HepG2 (cell line): ENCODE measurements around the gene CNPY4. TPM values are rescaled to one million over a fixed set of nuclear protein-coding genes. Genes with fewer than 3 reads are reported as not detected.
A peak's percentile ranks its signal among the peaks of the same experiment; 100 is the strongest.

Experiments
- CHD2 ChIP-seq: IDR thresholded peaks from 2 replicates; pipeline ENCODE4 v1.6.1; 2011; ENCODE audit warnings: low read depth, low read length, improper control_type of control experiment
- GMEB2 ChIP-seq: IDR thresholded peaks from 2 replicates; pipeline ENCODE4 v1.6.1; 2016; ENCODE audit warnings: missing biosample characterization, missing genetic modification reagents, low read depth
- JUND ChIP-seq: sonication (generic); formaldehyde crosslinking; IDR thresholded peaks from 2 replicates; pipeline ENCODE4 v1.8.0; 2022; ENCODE audit warnings: mild to moderate bottlenecking, missing genetic modification reagents
- KLF9 ChIP-seq: IDR thresholded peaks from 2 replicates; pipeline ENCODE4 v1.6.1; 2016; ENCODE audit warnings: low read depth
- ONECUT2 ChIP-seq: sonication (generic); formaldehyde crosslinking; IDR thresholded peaks from 2 replicates; pipeline ENCODE4 v1.4.0; 2020; ENCODE audit warnings: missing genetic modification reagents
- REXO4 ChIP-seq: sonication (generic); formaldehyde crosslinking; IDR thresholded peaks from 2 replicates; pipeline ENCODE4 v1.8.0; 2022; ENCODE audit warnings: missing genetic modification reagents, mild to moderate bottlenecking, borderline replicate concordance
- TCF7 ChIP-seq: sonication (generic); IDR thresholded peaks from 2 replicates; pipeline ENCODE4 v1.6.1; 2016; ENCODE audit warnings: antibody characterized with exemption, low read depth
- TOPORS ChIP-seq: sonication (generic); formaldehyde crosslinking; IDR thresholded peaks from 2 replicates; pipeline ENCODE4 v1.8.0; 2023; ENCODE audit warnings: mild to moderate bottlenecking, missing genetic modification reagents
- ZFX ChIP-seq: sonication (generic); formaldehyde crosslinking; IDR thresholded peaks from 2 replicates; pipeline ENCODE4 v1.4.0; 2020; ENCODE audit warnings: mild to moderate bottlenecking, low read depth, missing genetic modification reagents, moderate library complexity
- ZIK1 ChIP-seq: sonication (generic); formaldehyde crosslinking; IDR thresholded peaks from 2 replicates; pipeline ENCODE4 v1.5.0; 2020; ENCODE audit warnings: mild to moderate bottlenecking, low read depth, missing genetic modification reagents, borderline replicate concordance
- ZNF207 ChIP-seq: fragments of 450-650 bp; IDR thresholded peaks from 2 replicates; pipeline ENCODE4 v1.6.1; 2016; ENCODE audit warnings: antibody characterized with exemption, borderline replicate concordance
- ZNF720 ChIP-seq: sonication (generic); formaldehyde crosslinking; IDR thresholded peaks from 2 replicates; pipeline ENCODE4 v1.4.0; 2020; ENCODE audit warnings: missing genetic modification reagents
- ZNF768 ChIP-seq: sonication (generic); formaldehyde crosslinking; IDR thresholded peaks from 2 replicates; pipeline ENCODE4 v1.4.0; 2020; ENCODE audit warnings: missing genetic modification reagents
- polyA plus RNA-seq, 8 experiments: library from polyadenylated mRNA; depleted of rRNA in 3 of 8; stranded (reverse) in 7 of 8; unstranded in 1 of 8; fragments of >200 nt; fragmentation: Illumina TruSeq in 4 of 8; extraction: Trizol in 4 of 8; gene quantifications; 2 replicates each; pipeline versions ENCODE4 v1.2.1 to v1.2.3, GENCODE V29; 2011 to 2016; ENCODE audit warnings: low read depth in 4 of 8, missing spikeins in 1 of 8, mixed read lengths in 1 of 8; ENCODE audit not compliant: insufficient read depth in 1 of 8
- total RNA-seq, 5 experiments: library from RNA; depleted of rRNA; stranded (reverse); fragments of >200 nt; fragmentation: Illumina TruSeq; extraction: Trizol; gene quantifications; 2 replicates each; pipeline ENCODE4 v1.2.3, GENCODE V29; 2016; ENCODE audit warnings: low read depth in 1 of 5
- TF ChIP-seq, protein P1 (sequence below): sonication (generic); formaldehyde crosslinking; IDR thresholded peaks from 2 replicates; pipeline ENCODE4 v1.4.0; 2020; ENCODE audit warnings: mild to moderate bottlenecking, missing genetic modification reagents
- TF ChIP-seq, protein P2 (sequence below): sonication (generic); formaldehyde crosslinking; IDR thresholded peaks from 2 replicates; pipeline ENCODE4 v1.4.0; 2020; ENCODE audit warnings: missing genetic modification reagents, mild to moderate bottlenecking, borderline replicate concordance
- TF ChIP-seq, protein P3 (sequence below): sonication (generic); formaldehyde crosslinking; IDR thresholded peaks from 2 replicates; pipeline ENCODE4 v1.4.0; 2020; ENCODE audit warnings: low read depth, missing genetic modification reagents

The CNPY4 gene
- total and polyA plus RNA-seq, 2 of the 13 experiments (the other 11 are each of a cell fraction or from before 2014, with no cell fraction given) = 6.2 to 12.7 TPM

DNA sequence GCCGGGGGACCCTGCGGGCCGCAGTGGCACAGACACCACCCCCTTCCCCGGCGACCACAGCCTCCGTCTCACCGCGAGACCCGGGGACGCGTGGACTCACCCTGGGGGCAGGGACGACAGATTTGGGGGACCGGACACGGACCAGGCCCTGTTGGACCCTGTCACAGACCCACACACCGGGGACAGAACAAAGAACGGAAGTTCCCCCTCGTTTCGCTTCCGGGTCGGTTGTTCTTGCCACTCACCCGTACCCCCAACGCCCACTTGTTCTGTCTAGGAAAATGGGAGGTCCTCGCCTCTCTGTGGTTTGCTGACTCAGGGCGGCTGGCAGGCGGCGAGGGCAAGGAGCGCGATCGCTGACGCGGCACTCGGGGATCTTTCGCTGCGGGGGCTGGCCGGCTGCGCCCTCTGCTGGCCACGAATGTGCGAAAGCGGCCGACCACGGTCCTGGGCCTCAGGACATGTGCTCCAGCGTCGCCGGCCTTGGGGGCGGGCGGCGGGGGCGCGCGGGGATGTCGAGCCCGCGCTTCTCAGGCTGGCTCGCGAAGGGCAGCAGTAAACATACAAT, 37.8 kb upstream of the CNPY4 start, which contains the start of gene ZNF3 (continued):
- TF ChIP-seq, protein P1, sequence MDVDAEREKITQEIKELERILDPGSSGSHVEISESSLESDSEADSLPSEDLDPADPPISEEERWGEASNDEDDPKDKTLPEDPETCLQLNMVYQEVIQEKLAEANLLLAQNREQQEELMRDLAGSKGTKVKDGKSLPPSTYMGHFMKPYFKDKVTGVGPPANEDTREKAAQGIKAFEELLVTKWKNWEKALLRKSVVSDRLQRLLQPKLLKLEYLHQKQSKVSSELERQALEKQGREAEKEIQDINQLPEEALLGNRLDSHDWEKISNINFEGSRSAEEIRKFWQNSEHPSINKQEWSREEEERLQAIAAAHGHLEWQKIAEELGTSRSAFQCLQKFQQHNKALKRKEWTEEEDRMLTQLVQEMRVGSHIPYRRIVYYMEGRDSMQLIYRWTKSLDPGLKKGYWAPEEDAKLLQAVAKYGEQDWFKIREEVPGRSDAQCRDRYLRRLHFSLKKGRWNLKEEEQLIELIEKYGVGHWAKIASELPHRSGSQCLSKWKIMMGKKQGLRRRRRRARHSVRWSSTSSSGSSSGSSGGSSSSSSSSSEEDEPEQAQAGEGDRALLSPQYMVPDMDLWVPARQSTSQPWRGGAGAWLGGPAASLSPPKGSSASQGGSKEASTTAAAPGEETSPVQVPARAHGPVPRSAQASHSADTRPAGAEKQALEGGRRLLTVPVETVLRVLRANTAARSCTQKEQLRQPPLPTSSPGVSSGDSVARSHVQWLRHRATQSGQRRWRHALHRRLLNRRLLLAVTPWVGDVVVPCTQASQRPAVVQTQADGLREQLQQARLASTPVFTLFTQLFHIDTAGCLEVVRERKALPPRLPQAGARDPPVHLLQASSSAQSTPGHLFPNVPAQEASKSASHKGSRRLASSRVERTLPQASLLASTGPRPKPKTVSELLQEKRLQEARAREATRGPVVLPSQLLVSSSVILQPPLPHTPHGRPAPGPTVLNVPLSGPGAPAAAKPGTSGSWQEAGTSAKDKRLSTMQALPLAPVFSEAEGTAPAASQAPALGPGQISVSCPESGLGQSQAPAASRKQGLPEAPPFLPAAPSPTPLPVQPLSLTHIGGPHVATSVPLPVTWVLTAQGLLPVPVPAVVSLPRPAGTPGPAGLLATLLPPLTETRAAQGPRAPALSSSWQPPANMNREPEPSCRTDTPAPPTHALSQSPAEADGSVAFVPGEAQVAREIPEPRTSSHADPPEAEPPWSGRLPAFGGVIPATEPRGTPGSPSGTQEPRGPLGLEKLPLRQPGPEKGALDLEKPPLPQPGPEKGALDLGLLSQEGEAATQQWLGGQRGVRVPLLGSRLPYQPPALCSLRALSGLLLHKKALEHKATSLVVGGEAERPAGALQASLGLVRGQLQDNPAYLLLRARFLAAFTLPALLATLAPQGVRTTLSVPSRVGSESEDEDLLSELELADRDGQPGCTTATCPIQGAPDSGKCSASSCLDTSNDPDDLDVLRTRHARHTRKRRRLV (CRISPR knock-in tag) = peak; percentile 90; the same call in 1 of the 2 replicates
- TF ChIP-seq ONECUT2 (no peak), JUND (CRISPR knock-in tag) (no peak), KLF9 (CRISPR knock-in tag) (0 out of 2 replicates have a peak, but pooled peaks have one; percentile 74), ZFX (peak; percentile 96), ZNF207 (no peak), GMEB2 (CRISPR knock-in tag) (peak; percentile 41; the same call in 1 of the 2 replicates), ZIK1 (CRISPR knock-in tag) (peak; percentile 91), TOPORS (CRISPR knock-in tag) (peak; percentile 96), REXO4 (CRISPR knock-in tag) (no peak), ZNF768 (CRISPR knock-in tag) (peak; percentile 53; the same call in 1 of the 2 replicates), TCF7 (no peak), ZNF720 (no peak), CHD2 (no peak; the same call in 1 of the 2 replicates)
- TF ChIP-seq, protein P2, sequence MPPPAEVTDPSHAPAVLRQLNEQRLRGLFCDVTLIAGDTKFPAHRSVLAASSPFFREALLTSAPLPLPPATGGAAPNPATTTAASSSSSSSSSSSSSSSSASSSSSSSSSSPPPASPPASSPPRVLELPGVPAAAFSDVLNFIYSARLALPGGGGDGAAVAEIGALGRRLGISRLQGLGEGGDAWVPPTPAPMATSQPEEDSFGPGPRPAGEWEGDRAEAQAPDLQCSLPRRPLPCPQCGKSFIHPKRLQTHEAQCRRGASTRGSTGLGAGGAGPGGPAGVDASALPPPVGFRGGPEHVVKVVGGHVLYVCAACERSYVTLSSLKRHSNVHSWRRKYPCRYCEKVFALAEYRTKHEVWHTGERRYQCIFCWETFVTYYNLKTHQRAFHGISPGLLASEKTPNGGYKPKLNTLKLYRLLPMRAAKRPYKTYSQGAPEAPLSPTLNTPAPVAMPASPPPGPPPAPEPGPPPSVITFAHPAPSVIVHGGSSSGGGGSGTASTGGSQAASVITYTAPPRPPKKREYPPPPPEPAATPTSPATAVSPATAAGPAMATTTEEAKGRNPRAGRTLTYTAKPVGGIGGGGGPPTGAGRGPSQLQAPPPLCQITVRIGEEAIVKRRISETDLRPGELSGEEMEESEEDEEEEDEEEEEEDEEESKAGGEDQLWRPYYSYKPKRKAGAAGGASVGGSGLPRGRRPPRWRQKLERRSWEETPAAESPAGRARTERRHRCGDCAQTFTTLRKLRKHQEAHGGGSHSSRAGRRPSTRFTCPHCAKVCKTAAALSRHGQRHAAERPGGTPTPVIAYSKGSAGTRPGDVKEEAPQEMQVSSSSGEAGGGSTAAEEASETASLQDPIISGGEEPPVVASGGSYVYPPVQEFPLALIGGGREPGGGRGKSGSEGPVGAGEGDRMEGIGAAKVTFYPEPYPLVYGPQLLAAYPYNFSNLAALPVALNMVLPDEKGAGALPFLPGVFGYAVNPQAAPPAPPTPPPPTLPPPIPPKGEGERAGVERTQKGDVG (CRISPR knock-in tag) = peak; percentile 75; the same call in 1 of the 2 replicates
- TF ChIP-seq, protein P3, sequence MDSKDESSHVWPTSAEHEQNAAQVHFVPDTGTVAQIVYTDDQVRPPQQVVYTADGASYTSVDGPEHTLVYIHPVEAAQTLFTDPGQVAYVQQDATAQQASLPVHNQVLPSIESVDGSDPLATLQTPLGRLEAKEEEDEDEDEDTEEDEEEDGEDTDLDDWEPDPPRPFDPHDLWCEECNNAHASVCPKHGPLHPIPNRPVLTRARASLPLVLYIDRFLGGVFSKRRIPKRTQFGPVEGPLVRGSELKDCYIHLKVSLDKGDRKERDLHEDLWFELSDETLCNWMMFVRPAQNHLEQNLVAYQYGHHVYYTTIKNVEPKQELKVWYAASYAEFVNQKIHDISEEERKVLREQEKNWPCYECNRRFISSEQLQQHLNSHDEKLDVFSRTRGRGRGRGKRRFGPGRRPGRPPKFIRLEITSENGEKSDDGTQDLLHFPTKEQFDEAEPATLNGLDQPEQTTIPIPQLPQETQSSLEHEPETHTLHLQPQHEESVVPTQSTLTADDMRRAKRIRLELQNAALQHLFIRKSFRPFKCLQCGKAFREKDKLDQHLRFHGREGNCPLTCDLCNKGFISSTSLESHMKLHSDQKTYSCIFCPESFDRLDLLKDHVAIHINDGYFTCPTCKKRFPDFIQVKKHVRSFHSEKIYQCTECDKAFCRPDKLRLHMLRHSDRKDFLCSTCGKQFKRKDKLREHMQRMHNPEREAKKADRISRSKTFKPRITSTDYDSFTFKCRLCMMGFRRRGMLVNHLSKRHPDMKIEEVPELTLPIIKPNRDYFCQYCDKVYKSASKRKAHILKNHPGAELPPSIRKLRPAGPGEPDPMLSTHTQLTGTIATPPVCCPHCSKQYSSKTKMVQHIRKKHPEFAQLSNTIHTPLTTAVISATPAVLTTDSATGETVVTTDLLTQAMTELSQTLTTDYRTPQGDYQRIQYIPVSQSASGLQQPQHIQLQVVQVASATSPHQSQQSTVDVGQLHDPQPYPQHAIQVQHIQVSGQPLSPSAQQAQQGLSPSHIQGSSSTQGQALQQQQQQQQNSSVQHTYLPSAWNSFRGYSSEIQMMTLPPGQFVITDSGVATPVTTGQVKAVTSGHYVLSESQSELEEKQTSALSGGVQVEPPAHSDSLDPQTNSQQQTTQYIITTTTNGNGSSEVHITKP (CRISPR knock-in tag) = peak; percentile 85
